ENCODE data around the gene MEP1A.
"Not testable (repeated sequence)": the region's sequence is repeated elsewhere in the genome, so short reads cannot be mapped to it uniquely, and the experiment has no call there.

Gene MEP1A

DNA sequence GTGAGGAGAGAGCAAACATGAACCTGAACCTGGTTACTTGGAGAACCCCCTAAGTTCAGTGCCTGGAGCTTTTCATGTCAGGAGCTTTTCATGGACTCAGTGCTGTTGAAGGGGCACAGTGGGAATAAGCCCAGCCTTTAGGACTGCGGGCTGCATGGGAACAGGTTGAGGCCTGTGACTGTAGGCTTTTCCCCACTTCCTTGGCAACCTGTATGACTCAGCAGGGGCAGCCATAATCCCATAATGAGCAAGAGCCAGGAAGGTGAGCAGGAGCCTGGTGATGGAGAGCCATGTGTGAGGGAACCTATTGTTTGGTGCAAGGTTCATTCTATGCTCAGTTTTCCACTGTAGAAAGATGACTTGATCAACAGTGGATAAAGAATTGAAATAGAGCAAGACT is 23.4 kb downstream of the MEP1A start:
- no peak for DNase-seq (ENCODE audit: insufficient read length, low spot score)
- FAIRE-seq, result no peak
- TF ChIP-seq, protein P1, sequence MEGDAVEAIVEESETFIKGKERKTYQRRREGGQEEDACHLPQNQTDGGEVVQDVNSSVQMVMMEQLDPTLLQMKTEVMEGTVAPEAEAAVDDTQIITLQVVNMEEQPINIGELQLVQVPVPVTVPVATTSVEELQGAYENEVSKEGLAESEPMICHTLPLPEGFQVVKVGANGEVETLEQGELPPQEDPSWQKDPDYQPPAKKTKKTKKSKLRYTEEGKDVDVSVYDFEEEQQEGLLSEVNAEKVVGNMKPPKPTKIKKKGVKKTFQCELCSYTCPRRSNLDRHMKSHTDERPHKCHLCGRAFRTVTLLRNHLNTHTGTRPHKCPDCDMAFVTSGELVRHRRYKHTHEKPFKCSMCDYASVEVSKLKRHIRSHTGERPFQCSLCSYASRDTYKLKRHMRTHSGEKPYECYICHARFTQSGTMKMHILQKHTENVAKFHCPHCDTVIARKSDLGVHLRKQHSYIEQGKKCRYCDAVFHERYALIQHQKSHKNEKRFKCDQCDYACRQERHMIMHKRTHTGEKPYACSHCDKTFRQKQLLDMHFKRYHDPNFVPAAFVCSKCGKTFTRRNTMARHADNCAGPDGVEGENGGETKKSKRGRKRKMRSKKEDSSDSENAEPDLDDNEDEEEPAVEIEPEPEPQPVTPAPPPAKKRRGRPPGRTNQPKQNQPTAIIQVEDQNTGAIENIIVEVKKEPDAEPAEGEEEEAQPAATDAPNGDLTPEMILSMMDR (IDR thresholded peaks at IDR 0.05; ENCODE audit: insufficient read depth, missing control alignments), result no peak

DNA sequence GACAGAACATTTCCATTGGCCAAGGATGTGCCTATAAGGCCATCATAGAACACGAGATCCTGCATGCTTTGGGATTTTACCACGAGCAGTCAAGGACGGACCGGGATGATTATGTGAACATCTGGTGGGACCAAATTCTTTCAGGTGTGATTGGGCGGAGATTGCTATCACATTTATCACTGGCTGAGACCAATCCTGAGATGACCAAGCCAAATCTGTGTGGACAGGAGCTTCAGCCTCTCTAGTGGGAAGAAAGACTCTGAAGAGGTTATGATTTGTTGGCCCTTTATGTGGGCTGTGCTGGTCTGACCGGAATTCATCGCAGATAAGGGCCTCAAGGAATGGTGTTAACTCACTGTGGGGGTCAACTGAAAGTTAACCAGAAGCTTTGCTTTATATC is 26.4 kb downstream of the MEP1A start:
- FAIRE-seq (no peak), DNase-seq (ENCODE audit: insufficient read length, low spot score) (no peak)
- TF ChIP-seq, protein P1 (IDR thresholded peaks at IDR 0.05; ENCODE audit: insufficient read depth, missing control alignments), result no peak

DNA sequence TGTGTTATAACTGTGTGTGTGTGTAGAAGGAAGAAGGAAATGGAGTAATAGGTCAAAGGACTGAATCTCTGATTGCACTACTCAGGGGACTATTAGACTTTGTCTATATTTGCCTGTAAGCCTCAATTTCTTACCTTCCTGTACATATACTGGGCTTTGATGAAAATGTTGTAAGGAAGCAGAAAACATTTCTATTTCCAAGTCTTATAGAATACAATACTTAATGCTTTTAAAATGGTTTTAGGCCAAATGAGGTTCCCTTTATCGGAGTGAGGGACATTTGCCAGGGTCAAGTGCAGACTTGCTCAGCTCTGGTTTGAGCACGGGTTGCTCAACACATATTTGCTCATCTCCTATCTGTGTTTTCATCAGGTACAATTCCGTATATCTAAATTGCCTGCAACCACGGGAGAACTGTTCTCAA is 28.3 kb downstream of the MEP1A start:
- no peak for FAIRE-seq
- TF ChIP-seq, protein P1 (IDR thresholded peaks at IDR 0.05; ENCODE audit: insufficient read depth, missing control alignments), result no peak

GRCh38 chr6:46828939-46829338 is 35.8 kb downstream of the MEP1A start:
- DNase-seq (ENCODE audit: insufficient read length, low spot score) (no peak), FAIRE-seq (no peak)
- TF ChIP-seq, protein P1 (IDR thresholded peaks at IDR 0.05; ENCODE audit: insufficient read depth, missing control alignments), result no peak

More for the DNA sequence above, 28.3 kb downstream of the MEP1A start:
- no peak for DNase-seq (ENCODE audit: insufficient read length, low spot score)

DNA sequence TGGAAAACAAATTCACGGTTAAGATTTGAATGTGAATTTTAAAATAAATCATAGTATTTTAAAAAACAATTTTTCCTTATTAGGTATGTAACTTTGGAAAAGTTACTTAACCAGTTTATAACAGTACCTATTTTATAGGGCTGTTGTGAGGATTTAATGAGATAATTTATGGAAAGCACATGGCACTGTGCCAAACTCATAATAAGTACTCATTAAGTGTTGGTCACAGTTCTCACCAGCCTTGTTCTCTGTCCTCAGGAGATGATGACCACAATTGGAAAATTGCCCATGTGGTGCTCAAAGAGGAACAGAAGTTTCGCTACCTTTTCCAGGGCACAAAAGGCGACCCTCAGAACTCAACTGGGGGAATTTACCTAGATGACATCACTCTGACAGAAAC is 39.6 kb downstream of the MEP1A start:
- DNase-seq (ENCODE audit: insufficient read length, low spot score) (no peak), FAIRE-seq (no peak)
- TF ChIP-seq, protein P1 (IDR thresholded peaks at IDR 0.05; ENCODE audit: insufficient read depth, missing control alignments), result no peak

- not testable (repeated sequence) for DNase-seq (ENCODE audit: insufficient read length, low spot score); FAIRE-seq
Measured at GRCh38 chr6:46834257-46834916, 41.2 kb downstream of the MEP1A start.

- DNase-seq (ENCODE audit: insufficient read length, low spot score); FAIRE-seq: not testable (repeated sequence)
Measured at GRCh38 chr6:46834991-46835390, 41.8 kb downstream of the MEP1A start.

DNA sequence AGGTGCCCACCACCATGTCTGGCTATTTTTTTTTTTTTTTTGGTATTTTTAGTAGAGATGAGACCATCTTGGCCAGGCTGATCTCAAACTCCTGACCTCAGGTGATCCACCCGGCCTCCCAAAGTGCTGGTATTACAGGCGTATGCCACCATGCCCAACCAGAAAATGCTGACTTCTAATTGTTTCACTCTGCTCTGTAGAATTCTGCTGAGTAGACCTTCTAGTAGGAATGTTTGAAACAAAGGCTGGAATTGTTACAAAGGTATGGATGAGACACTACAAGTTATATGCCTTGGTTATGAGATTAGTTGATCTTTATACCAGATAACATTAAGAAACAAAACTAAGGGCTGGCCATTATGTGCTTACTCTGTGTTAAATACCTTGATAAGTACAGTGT is 44.8 kb downstream of the MEP1A start:
- no peak for DNase-seq (ENCODE audit: insufficient read length, low spot score)
- TF ChIP-seq, protein P1 (IDR thresholded peaks at IDR 0.05; ENCODE audit: insufficient read depth, missing control alignments), result no peak
- FAIRE-seq, result no peak

DNA sequence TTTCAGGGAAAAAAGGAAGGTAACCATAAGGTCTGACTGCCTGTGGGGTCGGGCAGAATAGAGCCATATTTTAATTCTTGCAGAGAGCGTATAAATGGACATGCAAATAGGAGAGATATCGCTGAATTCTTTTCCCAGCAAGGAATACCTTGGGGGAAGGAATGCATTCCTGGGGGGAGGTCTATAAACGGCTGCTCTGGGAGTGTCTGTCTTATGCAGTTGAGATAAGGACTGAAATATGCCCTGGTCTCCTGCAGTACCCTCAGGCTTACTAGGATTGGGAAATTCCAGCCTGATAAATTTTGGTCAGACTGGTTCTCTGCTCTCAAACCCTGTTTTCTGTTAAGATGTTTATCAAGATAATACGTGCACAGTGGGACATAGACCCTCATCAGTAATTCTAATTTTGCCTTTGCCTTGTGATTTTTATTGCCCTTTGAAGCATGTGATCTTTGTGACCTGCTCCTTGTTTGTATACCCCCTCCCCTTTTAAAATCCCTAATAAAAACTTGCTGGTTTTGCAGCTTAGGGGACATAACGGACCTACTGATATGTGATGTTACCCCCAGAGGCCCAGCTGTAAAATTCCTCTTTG is 49.2 kb downstream of the MEP1A start:
- DNase-seq (ENCODE audit: insufficient read length, low spot score); FAIRE-seq: not testable (repeated sequence)

Data from D721Med (cell line).